Measurements from ENCODE around the gene SCO2. TPM values are rescaled to one million over a fixed set of nuclear protein-coding genes. Genes with fewer than 3 reads are reported as not detected.

Gene SCO2
- total RNA-seq, 4 donors from 2014 or later = 2.5 to 3.9 (median 3.3) TPM; not detected in 1

DNA sequence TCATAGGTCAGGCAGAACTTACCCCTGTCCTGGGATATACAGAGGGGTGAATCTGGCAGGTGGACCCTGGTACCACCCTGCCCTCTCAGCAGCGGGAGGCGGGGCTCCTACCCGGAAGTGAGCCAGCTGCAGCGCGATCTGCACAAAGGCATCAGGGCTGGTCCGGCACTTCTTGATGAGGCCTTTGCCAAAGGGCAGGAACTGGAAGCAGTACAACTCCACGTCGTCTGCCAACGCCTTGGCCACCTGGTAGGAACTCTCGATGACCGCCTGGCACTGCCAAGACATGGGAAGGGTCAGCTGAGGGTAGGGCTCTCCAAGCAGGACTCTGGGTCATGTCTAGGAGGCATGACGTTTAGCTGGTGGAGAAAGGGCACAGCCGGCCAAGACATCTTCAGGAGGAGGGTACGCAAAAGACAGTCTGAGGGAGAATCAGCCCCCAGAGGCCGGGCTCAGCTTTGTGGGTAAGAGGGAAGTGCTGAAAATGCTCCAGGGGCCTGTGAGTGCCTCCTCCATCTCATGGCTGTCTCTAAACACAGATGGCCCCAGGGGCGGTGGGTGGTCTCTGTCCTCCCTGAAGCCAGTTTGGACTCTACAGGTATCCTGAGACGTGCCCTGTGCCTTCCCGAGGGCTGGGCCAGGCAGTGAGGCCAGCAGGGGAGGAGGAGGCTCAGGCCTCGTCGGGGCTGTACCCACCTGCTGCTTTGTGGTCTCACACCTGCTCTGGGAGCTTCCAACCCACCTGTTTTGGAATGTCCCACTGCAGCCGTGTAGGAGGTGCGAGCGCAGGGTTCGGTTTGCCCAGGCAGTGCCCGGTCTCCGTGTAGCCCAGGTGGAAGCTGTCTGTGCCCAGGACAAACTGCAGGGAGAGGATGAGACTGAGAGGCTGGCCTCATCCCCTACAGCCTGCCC lies 46.1 kb upstream of the SCO2 start:
- no peak overlapping the region for H3K27ac ChIP-seq
- peaks cover 0 to 78% (median 7%) of the 10 kb centered on the region in 3 donors for H3K36me3 ChIP-seq
- H3K9me3 ChIP-seq = no peaks in the 10 kb centered on the region
- H3K27me3 ChIP-seq = no peaks in the 10 kb centered on the region
- H3K4me1 ChIP-seq = no peaks in the 10 kb centered on the region
- 81 to 85% methylated on average over 24 to 26 of the region's 26 CpGs for WGBS, 2 donors
- no peak for DNase-seq (ENCODE audit: low spot score in 2 of 2)
- no peak overlapping the region for H3K4me3 ChIP-seq
- no peak for TF ChIP-seq EP300 (IDR thresholded peaks at IDR 0.05)
- TF ChIP-seq, protein P1, sequence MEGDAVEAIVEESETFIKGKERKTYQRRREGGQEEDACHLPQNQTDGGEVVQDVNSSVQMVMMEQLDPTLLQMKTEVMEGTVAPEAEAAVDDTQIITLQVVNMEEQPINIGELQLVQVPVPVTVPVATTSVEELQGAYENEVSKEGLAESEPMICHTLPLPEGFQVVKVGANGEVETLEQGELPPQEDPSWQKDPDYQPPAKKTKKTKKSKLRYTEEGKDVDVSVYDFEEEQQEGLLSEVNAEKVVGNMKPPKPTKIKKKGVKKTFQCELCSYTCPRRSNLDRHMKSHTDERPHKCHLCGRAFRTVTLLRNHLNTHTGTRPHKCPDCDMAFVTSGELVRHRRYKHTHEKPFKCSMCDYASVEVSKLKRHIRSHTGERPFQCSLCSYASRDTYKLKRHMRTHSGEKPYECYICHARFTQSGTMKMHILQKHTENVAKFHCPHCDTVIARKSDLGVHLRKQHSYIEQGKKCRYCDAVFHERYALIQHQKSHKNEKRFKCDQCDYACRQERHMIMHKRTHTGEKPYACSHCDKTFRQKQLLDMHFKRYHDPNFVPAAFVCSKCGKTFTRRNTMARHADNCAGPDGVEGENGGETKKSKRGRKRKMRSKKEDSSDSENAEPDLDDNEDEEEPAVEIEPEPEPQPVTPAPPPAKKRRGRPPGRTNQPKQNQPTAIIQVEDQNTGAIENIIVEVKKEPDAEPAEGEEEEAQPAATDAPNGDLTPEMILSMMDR (IDR thresholded peaks at IDR 0.05) = no peak
- no peak for TF ChIP-seq POLR2A (IDR thresholded peaks at IDR 0.05)

DNA sequence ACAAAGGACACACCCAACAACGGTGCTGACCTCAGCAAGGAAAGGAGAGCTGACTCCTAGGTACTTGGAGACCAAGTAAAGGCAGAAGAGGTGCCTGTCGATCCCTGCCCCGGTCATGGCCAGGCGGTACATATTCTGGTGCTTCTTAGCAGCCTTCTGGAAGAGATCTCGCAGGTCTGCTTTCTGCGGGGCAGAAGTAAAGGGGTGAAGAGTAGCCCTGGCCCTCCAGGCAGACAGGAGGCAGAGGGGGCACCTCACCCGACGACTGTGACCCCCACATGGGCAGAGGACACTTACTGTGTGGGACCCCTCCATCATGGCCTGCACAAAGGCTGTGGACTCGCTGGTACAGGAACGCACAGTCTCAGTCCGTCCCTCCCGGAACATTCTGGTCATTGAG lies 45.5 kb upstream of the SCO2 start:
- TF ChIP-seq POLR2A (IDR thresholded peaks at IDR 0.05) = no peak
- 88 to 91% methylated on average over 11 to 12 of the region's 12 CpGs for WGBS, 2 donors
- no peak for DNase-seq (ENCODE audit: low spot score in 2 of 2)
- H3K27me3 ChIP-seq = no peaks in the 10 kb centered on the region
- no peak overlapping the region for H3K4me3 ChIP-seq
- no peaks in the 10 kb centered on the region for H3K4me1 ChIP-seq
- H3K36me3 ChIP-seq = peaks cover 0 to 74% (median 7%) of the 10 kb centered on the region in 3 donors
- H3K9me3 ChIP-seq = no peaks in the 10 kb centered on the region
- H3K27ac ChIP-seq = no peak overlapping the region

DNA sequence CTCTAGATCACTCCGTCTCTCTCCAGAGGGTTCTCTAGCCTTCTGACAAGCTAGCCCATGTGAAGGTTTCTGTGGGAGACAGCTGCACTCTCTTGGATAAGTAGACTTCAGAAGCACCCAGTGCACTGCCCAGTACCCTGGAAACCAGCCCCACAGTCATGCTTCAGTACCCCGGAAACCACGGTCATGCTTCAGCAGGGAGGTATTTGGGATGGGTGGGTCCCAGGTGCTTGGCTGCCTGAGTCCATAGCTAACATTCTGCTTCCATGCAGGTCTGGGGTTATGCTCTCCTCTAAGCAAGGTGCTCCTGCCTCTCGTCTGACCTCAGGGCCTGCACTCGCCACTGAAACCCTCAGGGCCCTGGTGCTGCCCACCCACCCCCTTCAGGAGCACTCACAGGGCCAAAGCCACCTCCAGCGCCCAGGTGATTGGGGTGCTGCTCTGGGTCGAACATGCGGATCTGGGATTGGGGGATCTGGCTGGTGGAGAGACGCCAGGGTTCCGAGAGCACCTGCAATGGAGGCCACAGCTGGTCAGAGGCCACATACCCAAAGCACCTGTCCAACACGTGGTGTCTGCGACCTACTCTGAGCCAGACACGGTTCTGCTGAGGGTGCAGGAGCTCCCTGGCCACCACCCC lies 44.6 kb upstream of the SCO2 start:
- Histone ChIP-seq H3K4me1 (no peaks in the 10 kb centered on the region), H3K27ac (no peak overlapping the region), H3K9me3 (no peaks in the 10 kb centered on the region), H3K4me3 (no peak overlapping the region), H3K36me3 (peaks cover 0 to 73% (median 7%) of the 10 kb centered on the region in 3 donors), H3K27me3 (no peaks in the 10 kb centered on the region)
- DNase-seq (ENCODE audit: low spot score in 2 of 2) = no peak
- WGBS, 2 donors = 93 to 95% methylated on average over 13 of the region's 13 CpGs
- TF ChIP-seq, protein P1 (IDR thresholded peaks at IDR 0.05) = no peak
- no peak for TF ChIP-seq EP300 (IDR thresholded peaks at IDR 0.05)
- TF ChIP-seq POLR2A (IDR thresholded peaks at IDR 0.05) = no peak

DNA sequence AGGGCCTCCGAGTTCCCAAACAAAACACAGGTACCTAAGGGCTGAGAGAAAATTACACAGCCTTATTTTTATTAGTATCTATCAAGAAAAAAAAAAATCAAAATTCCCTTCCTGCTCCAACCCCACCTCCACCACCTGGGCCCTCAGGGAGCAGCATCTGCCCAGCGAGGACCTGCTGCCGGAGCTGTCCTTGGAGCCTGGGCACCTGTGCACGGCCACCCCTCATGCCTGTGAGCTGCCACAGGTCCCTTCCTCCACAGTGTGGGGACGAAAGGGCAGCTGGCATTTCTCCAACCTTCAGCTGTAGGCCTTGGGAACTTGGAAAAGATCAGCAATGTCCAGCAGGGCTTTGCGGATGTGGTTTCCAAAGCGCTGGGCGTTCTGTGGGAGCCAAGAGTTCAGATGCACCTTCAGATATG lies 43.7 kb upstream of the SCO2 start:
- Histone ChIP-seq H3K27ac (no peak overlapping the region), H3K27me3 (no peaks in the 10 kb centered on the region), H3K9me3 (no peaks in the 10 kb centered on the region), H3K36me3 (peaks cover 0 to 64% (median 7%) of the 10 kb centered on the region in 3 donors), H3K4me3 (no peak overlapping the region), H3K4me1 (peaks cover 0 to 3% (median 0%) of the 10 kb centered on the region in 4 donors)
- DNase-seq (ENCODE audit: low spot score in 2 of 2) = no peak
- TF ChIP-seq, protein P1 (IDR thresholded peaks at IDR 0.05) = no peak
- TF ChIP-seq EP300 (IDR thresholded peaks at IDR 0.05) (no peak), POLR2A (IDR thresholded peaks at IDR 0.05) (no peak)
- 80 to 89% methylated on average over 5 to 8 of the region's 8 CpGs for WGBS, 2 donors

DNA sequence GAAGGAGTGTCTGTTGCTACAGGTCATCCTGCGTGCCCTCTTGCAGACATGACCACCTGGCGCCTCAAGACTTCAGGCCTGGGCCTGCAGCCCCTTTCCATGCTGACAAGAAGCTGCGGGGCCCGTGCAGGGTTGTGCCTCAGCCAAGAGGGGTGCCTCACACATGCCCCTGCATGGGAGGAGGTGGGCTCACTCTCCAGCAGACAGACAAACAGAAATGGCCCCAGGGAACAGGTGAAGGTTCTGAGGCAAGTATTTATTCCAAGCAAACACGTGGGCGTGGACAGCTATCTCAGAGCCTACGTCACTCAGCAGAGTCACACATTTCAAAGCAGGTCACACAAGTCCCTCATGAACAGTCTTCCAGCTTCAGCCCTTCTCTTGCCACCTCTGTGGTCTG lies 43.2 kb upstream of the SCO2 start:
- peaks cover 0 to 7% (median 2%) of the 10 kb centered on the region in 4 donors for H3K4me1 ChIP-seq
- no peak for DNase-seq (ENCODE audit: low spot score in 2 of 2)
- no peak overlapping the region for H3K27ac ChIP-seq
- TF ChIP-seq POLR2A (IDR thresholded peaks at IDR 0.05) = no peak
- no peak for TF ChIP-seq EP300 (IDR thresholded peaks at IDR 0.05)
- TF ChIP-seq, protein P1 (IDR thresholded peaks at IDR 0.05) = no peak
- 85 to 87% methylated on average over 6 to 7 of the region's 7 CpGs for WGBS, 2 donors
- H3K27me3 ChIP-seq = no peaks in the 10 kb centered on the region
- no peaks in the 10 kb centered on the region for H3K9me3 ChIP-seq
- no peak overlapping the region for H3K4me3 ChIP-seq
- peaks cover 0 to 59% (median 7%) of the 10 kb centered on the region in 3 donors for H3K36me3 ChIP-seq

Data from tibial nerve (tissue), 4 donors.